ENCODE measurements around the gene TNFSF15. TPM values are rescaled to one million over a fixed set of nuclear protein-coding genes. Genes with fewer than 3 reads are reported as not detected.

TNFSF15 gene
- total RNA-seq, 4 donors from 2014 or later, result 0.68 TPM; not detected in 3

DNA sequence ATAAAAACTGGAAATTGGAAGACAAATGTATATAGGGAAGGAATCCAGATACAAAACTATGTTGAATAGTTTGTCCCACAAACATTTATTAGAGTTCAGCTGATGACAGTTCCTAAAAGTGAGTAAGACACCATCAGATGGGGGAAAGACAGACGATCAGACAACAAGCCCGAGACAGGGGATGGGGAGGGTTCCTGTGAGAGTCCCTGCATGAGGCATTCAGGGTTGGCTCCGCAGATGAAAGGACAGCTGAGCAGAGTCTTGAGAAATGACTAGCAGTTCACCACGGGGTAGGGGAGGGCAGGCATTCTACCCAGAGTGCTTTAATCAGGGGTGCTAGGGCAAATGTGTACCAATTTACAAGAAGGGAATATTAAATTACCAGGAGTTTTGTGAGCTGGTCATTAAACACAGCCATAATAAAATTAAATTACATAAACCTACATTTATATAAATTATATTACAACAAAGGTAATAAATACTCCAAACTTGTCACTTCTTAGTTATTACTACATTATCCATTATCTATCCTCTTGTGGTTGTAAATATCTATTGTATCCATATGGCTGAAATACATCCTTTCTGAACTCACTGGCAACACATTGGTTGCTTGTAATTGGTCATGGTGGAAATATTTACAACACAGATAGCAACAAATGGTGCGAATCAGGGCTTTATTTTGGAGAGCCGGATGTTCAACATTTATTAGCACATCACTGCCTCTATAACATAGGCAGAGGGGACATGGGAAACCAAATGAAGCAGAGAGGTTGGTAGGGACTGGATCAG lies 27.8 kb downstream of the TNFSF15 start:
- TF ChIP-seq, protein P1, sequence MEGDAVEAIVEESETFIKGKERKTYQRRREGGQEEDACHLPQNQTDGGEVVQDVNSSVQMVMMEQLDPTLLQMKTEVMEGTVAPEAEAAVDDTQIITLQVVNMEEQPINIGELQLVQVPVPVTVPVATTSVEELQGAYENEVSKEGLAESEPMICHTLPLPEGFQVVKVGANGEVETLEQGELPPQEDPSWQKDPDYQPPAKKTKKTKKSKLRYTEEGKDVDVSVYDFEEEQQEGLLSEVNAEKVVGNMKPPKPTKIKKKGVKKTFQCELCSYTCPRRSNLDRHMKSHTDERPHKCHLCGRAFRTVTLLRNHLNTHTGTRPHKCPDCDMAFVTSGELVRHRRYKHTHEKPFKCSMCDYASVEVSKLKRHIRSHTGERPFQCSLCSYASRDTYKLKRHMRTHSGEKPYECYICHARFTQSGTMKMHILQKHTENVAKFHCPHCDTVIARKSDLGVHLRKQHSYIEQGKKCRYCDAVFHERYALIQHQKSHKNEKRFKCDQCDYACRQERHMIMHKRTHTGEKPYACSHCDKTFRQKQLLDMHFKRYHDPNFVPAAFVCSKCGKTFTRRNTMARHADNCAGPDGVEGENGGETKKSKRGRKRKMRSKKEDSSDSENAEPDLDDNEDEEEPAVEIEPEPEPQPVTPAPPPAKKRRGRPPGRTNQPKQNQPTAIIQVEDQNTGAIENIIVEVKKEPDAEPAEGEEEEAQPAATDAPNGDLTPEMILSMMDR (IDR thresholded peaks at IDR 0.05; ENCODE audit: low read depth), result no peak

DNA sequence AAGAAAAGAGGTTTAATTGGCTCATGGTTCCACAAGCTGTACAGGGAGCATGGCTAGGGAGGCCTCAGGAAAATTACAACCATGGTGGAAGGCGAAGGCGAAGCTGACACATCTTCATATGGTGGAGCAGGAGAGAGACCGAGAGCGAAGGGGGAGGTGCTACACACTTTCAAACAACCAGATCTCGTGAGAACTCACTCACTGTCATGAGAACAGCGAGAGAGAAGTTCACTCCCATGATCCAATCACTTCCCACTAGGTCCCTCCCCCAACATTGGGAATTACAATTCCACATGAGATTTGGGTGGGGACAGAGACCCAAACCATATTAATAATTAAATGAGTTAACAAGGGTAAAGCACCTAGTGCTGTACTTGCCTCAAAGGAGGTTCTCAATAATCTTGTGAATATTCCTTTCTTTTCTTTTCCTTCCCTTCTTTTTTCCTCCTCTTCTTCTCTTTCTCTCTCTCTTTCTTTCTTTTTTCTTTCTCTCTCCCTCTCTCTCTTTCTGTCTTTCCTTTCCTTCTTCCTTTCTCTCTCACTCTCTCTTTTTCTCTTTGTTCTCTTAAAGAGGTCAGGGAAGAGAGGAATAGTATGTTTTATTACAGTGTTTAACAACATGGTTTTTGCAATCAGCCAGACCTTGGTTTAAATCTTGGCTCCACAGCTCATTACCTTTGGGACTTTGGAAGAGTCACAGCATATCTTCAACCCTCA lies 29.0 kb downstream of the TNFSF15 start:
- TF ChIP-seq, protein P1 (IDR thresholded peaks at IDR 0.05; ENCODE audit: low read depth), result no peak

DNA sequence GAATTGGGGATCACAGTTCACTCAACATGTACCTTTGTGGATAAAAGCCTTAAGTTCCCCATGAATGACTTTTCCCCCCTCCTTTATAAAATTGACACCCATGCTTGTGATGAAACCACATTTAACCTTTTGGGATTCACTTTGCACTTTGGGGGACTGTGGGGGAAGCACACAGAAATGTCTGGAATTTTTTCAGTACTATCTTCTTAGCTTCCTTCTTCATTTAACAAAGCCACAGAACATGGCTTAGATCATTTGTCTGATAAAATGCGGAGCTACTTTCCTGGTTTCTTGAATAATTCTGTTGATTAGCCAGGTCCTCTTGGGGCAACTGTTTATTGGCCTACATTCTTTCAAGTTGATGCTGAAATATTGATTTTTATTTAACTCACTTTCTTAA lies 29.9 kb downstream of the TNFSF15 start:
- TF ChIP-seq, protein P1 (IDR thresholded peaks at IDR 0.05; ENCODE audit: low read depth), result no peak

DNA sequence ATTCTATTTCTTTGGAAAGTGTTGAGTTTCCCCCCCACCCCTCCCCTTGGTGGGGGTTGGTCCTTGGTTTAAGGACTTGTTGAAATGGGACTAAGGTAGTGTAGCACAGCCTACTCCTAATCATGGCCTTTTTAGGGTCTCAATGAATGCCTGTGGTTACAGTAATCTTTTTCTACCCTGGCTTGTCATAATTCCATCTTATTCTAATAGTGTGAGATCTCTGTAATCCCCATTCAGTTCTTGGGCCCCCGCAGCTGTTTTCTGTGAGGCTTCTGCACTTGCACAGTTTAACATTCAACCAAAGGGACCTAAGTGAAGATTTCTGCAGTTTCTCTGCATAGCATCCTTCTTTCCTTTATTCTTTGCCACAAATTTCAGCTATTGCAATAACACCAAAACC lies 30.7 kb downstream of the TNFSF15 start:
- TF ChIP-seq, protein P1 (IDR thresholded peaks at IDR 0.05; ENCODE audit: low read depth), result no peak

- TF ChIP-seq, protein P1 (IDR thresholded peaks at IDR 0.05; ENCODE audit: low read depth), result no peak
Measured at GRCh38 chr9:114774524-114774923, 31.3 kb downstream of the TNFSF15 start.

DNA sequence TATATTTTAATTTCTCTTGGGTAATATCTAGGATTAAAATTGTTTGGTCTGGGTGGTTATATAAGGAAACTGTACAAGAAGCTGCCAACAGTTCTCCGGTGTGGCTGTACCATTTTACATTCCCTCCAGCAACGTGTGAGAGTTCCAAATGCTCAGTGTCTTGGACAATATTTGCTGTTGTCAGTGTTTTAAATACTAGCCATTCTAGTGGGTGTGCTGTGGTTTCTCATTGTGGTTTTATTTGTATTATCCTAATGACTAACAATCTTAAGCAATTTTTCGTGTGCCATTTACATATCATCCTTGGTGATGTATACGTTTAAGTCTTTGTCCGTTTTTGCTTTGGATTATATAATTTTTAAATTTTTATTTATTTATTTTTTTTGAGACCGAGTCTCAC lies 34.0 kb downstream of the TNFSF15 start:
- TF ChIP-seq, protein P1 (IDR thresholded peaks at IDR 0.05; ENCODE audit: low read depth), result no peak

DNA sequence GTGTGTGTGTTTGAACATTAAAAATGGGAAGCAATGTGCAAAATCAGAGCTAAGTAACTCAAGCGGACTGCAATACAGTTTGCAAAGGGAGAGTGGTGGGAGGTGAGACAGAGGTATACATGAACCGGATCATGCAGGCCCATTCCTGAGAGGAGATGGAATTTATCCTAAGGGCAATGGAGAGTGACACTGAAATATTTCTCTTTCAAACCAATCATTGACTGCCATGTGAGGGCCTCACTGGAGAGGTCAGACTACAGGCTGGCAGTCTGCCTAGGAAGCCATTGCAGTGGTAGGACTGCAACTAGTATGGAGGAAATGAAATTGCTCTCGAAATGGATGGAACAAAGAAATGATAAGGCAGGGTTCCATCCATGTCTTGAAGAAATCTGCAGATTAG lies 34.8 kb downstream of the TNFSF15 start:
- TF ChIP-seq, protein P1 (IDR thresholded peaks at IDR 0.05; ENCODE audit: low read depth), result no peak

Measured in subcutaneous adipose tissue (tissue), 4 donors.